HG02610 (cell line): ENCODE results near the gene HSPB7.
"Not testable (repeated sequence)": the region's sequence is repeated elsewhere in the genome, so short reads cannot be mapped to it uniquely, and the experiment has no call there.

Experiments used
- ATAC-seq: cut with Tn5 transposase; IDR thresholded peaks from one replicate; pipeline ENCODE4 v1.9.1; 2021; ENCODE audit warnings: mild to moderate bottlenecking, moderate library complexity; ENCODE audit not compliant: unreplicated experiment

Gene HSPB7

DNA sequence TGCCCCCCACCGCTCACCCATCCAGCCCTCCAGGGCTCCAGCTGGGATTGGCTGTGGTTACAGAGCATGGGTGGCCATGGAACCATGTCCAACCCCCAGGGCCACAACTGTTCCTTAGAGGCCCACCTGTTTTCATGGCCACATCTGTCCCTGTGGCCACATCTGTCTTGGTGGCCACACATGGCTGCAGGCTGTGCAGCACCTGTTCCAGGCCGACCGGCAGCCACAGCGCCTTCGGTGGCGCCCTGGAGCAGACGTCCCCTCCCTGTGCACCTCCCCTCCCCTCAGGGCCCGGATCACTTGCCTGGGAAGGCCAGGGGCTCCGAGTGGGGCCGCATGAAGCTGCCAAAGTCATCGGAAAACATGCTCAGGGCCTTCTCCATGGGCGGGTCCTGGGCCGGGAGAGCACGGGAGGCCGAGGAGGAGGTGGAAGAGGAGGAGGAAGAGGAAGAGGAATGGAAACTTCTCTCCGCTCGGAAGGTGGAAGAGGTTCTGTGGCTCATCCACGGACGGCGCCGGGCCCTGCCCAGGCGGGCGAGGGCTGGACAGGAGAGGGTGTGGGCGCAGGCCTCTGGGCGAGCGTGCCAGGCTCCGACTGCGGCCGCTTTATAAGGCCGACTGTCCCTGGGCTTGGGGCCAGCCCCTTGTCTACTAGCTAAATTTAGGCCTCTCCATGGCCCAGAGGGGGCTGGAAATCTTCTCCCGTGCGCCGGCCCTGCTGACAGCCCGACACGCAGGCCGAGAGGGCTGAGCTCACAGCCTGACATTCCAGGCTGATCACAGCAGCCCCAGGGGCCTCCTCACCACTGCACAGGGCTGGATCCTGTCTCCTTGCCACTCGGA is at the start of gene HSPB7:
HSPB7 (minus strand) TSS at position 583 of the 843 bp plus-strand sequence; CDS start at position 503, 80 bp downstream.
- no peak for ATAC-seq

GRCh38 chr1:16067127-16067768 is 49.4 kb upstream of the HSPB7 start:
- no peak for ATAC-seq

DNA sequence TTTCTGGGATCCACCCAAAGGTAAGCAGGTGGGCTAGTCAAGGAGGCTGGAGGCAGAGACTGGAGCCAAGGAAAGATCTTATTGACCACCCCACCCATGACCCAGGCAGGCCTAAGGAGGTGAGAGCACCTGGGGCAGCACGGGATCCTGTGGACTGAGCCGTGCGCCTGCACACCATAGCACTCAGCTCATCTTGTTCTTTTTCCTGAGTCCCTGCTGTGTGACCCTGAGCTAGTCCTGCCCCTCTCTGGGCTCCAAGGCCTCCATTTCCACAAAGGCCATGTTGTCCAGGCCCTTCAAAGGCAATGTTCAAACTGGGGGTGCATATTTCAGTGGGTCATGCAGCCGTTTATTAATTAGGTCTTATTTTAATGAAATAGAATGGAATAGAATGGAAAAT is 48.4 kb upstream of the HSPB7 start:
- ATAC-seq = no peak

GRCh38 chr1:16065269-16065576 is 47.4 kb upstream of the HSPB7 start:
- no peak for ATAC-seq

DNA sequence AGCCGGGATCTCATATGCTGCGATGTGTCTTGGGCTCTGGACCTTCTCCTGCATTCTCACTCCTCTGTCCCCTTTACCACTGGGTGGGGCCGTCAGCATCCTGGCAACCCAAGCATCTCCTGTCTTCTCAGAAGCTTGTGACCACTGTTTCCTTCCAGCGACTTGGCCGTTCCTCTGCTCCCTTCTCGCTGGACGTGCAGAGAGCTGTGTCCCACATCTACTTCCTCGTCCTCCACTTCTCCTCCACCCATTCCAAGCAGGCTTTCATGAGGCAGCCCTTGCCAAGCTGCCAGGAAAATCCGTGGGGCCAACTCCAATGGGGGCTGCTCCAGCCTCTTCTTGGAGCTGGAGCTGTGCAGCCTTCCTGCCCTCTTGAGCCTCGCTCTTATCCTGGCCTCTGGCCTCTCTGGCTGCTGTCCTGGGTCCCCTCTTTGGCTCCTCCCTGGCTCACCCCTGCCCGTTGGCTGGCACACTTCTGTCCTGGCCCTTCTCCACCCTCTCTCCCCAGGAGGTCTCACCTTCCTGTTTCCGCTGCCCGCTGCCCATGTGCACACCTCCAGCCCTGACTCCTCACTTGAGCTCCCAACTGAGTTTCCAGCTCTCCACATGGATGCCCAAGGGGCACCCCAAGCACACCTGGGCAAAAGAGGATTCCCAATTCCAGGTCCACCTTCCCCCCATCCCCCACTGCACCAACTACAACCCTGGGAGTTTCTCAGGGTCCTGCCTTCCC is 46.9 kb upstream of the HSPB7 start:
- ATAC-seq = no peak

DNA sequence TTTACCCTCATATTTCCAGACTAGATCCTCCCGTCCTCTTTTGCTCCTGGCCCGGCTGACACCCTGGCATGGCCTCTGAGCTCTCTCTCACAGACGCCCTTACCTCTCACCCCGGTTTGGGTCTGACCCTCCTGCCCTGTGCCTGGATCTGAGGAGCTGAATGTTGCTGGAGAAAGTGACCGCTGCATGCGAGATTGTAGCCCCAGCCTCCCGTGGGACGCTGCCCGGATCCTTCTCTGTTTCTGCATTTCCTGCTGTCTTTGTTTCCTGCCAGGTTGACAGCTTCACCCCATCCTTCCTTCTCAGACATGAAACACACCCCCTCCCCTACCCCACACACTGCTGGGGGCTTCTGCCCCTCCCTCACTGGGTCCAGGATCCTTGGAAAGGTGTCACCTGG is 46.1 kb upstream of the HSPB7 start:
- no peak for ATAC-seq

- no peak for ATAC-seq
Measured at GRCh38 chr1:16063226-16063829, 45.5 kb upstream of the HSPB7 start.

GRCh38 chr1:16062687-16063075 is 44.8 kb upstream of the HSPB7 start:
- ATAC-seq = not testable (repeated sequence)

DNA sequence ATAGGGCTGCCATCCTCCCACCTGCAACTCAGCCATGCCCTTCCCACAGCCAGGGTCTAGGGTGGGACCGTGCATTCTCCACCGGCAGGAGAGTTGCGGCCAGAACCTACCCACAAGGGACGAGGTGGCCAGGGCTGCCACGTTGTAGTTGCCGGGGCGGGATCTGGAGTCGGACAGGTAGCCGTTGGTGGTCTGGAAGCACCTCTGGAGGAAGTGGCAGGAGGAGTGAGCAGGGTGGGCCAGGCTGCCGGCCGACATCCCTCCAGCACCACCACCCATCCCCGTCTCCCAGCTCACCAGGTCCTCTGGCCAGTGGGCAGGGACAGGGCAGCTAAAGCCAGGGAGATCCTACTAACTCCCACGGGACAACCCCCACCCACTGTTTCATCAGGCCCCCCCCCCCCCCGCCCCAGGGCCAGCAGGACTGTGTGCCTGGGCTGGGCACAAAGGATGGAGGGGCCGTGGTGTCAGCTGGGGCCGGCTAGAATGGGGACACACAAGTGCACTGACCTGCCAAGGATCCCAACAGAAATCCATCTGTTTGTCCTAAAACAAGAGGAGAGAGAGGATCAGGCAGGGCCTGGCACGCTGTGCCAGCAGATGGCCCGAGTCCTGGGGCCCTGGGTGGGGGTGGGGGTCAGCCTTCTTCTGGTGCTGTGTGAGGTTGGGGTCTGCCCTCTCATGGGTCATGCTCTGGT is 44.3 kb upstream of the HSPB7 start:
- ATAC-seq = not testable (repeated sequence)

DNA sequence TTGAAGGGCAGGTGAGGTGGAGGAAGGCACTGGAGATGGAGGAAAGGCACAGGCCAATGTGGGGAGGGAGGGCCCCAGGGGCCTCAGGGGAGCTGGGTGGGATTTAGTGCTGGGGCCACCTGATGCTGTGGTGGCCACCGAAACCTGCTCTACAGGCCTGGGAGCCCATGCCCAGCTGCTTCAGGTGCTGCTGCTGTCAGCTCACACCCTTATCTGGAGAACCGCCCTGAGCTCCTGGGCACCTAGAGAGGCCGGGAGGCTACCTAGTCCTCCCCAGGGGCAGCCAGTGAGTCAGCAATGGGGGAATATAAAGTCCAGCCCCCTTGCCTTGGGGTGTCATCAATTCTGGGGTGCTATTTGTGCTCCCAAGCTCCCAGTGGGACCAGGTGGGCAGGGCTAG is 43.4 kb upstream of the HSPB7 start:
- no peak for ATAC-seq

DNA sequence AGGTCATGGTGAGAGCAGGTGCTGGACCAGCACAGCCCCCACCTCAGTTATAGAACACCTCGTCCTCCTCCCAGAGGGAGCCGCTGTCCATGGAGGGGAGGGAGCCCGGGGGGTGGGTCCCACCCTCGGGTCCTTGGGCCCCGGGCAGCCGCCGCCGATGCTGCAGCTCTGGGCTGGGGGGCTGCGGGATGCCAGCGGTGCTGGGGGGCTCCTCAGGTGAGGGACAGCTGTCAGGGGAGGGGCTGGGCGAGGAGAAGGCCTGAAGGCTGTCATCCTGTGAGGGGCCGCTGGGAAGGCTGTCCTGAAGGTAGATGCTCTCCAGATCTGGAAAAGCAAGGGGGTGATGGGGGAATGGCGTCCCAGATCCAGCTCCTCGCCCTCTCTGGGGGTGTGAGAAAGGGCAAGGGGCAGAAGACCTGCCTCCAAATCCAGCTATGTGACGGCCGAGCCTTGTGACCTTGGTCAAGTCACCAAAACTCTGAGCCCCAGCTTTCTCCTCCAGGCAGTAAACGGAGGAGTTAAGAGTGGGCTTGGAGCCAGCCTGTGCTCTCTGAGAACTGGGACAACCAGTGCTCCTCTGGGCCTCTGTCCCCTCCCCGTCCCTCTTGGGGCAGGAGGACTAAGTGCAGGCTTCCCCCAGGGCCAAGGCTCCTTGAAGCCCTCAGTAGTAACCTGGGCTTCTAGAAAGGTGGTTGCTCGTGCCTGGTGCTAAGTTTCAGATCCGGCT is 40.7 kb upstream of the HSPB7 start:
- ATAC-seq = not testable (repeated sequence)

- not testable (repeated sequence) for ATAC-seq
Measured at GRCh38 chr1:16057314-16057915, 39.6 kb upstream of the HSPB7 start.

DNA sequence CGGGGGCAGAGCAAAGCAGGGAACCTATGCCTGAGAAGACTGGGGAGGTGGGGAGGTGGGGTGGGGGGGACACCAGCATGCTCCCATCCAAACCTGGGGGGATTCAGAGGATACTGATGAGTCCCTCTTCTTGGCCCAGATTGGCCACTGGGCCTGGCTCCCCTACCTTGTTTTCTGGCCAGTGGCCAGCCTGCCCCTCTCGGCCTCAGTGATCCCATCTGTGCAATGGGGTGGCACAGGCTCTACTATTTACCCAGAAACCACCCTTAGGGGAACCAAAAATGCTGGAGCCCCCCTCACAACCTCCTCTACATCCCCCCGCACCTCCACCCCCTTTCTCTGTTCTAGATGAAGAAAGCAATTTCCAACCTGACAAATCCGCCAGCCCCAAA is 38.7 kb upstream of the HSPB7 start:
- not testable (repeated sequence) for ATAC-seq

- peak; percentile 44 for ATAC-seq
Measured at GRCh38 chr1:16055613-16056520, 38.0 kb upstream of the HSPB7 start.

GRCh38 chr1:16054598-16055540 is 37.0 kb upstream of the HSPB7 start:
- no peak for ATAC-seq

DNA sequence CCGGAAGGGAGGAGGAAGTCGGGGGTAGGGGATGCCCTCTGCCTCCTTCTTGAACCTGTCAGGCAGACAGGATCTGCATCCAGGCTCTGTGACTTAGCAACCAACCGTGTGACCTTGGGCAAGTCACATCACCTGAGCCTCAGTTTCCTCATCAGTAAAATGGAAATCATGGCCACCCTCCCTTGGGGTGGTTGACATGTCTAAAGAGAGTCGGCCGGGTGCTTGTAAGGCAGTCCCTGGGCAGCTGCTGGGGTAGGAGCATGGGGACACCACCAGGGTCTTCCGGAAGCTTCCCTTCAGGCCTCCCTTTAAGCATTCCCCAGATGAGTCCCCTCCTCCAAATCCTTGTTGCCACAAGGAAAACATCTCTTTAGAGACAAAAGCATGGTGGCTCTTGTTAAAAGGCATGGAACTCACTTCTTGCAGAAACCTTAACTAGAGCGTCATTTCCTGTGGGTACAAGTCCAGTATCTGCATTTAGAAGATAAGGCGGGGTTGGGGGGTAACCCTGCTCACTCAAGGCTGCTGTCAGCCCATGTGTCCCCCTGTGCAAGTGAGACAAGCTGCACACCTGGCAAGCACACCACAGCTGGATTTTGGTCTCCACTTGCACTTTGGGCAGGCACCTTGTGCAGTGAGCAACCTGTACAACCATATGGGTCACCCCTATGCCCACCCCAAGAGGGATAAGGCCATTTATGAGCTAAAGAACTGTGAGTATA is 36.1 kb upstream of the HSPB7 start:
- no peak for ATAC-seq

- not testable (repeated sequence) for ATAC-seq
Measured at GRCh38 chr1:16051949-16052348, 34.1 kb upstream of the HSPB7 start.
